ENCODE data around the gene DDX50. TPM values are rescaled to one million over a fixed set of nuclear protein-coding genes. Genes with fewer than 3 reads are reported as not detected.

DDX50 gene
- total and polyA plus RNA-seq, 2 donors (not counting 3 experiments of a cell fraction or from before 2014, with no cell fraction given) = 14.8 to 28.2 TPM

DNA sequence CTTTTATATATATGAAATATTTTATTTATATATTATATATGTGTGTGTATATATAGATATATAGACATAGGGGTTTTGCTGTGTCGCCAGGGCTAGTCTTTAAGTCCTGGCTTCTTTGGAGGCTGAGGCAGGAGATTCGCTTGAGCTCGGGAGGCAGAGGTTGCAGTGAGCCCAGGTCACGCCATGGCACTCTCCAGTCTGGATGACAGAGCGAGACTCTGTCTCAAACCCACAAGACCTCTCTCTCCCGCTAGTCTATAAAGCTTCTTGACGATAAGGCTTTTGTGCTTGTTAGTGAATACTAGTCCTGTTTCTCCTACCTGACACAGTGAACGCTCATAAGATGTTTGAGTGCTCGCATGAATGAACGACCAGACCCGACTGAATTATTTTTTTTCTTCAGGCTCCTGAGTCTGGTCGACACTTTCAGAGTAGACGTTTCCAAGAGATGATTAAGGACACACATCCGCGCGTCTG lies 54.3 kb downstream of the DDX50 start:
- peaks cover 20% of the 10 kb centered on the region for H3K4me1 ChIP-seq (ENCODE audit: control insufficient read depth, extremely low read depth, insufficient read depth, low read length)
- peaks cover 43% of the 10 kb centered on the region for H3K79me2 ChIP-seq (ENCODE audit: control insufficient read depth, insufficient read depth, low read length)
- H3K9me1 ChIP-seq (replicated peaks; ENCODE audit: control insufficient read depth, extremely low read depth, insufficient read depth, low read length) = no peaks in the 10 kb centered on the region
- H3K27ac ChIP-seq (ENCODE audit: insufficient read depth, low read depth, low read length) = peak overlapping the region; percentile 69
- DNase-seq (ENCODE audit: low read depth, low spot score) (no peak), FAIRE-seq (no peak)
- BruUV-seq (replicated peaks) = no TSS peak
- peaks cover 8% of the 10 kb centered on the region for H4K20me1 ChIP-seq (replicated peaks; ENCODE audit: control insufficient read depth, extremely low read depth, insufficient read depth, low read length)
- POLR2A ChIA-PET = interaction anchor here (0.9 kb wide), 1 partner anchor 14 kb away, joined by 3 read pairs; no protein-coding TSS in a partner anchor
- H3K9ac ChIP-seq (replicated peaks; ENCODE audit: extremely low read depth, insufficient read depth, low read length) = peak overlapping the region; percentile 84
- TF ChIP-seq, protein P1, sequence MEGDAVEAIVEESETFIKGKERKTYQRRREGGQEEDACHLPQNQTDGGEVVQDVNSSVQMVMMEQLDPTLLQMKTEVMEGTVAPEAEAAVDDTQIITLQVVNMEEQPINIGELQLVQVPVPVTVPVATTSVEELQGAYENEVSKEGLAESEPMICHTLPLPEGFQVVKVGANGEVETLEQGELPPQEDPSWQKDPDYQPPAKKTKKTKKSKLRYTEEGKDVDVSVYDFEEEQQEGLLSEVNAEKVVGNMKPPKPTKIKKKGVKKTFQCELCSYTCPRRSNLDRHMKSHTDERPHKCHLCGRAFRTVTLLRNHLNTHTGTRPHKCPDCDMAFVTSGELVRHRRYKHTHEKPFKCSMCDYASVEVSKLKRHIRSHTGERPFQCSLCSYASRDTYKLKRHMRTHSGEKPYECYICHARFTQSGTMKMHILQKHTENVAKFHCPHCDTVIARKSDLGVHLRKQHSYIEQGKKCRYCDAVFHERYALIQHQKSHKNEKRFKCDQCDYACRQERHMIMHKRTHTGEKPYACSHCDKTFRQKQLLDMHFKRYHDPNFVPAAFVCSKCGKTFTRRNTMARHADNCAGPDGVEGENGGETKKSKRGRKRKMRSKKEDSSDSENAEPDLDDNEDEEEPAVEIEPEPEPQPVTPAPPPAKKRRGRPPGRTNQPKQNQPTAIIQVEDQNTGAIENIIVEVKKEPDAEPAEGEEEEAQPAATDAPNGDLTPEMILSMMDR (IDR thresholded peaks at IDR 0.05; ENCODE audit: extremely low read depth in 1 of 2, insufficient read depth in 1 of 2, low read depth in 1 of 2, low read length in 2 of 2) = no peak
- TF ChIP-seq MYC (IDR thresholded peaks at IDR 0.05; ENCODE audit: low read depth, low read length) = no peak
- no peak for TF ChIP-seq FOS (IDR thresholded peaks at IDR 0.05; ENCODE audit: borderline replicate concordance, insufficient read depth, low read length)
- TF ChIP-seq, protein P2, sequence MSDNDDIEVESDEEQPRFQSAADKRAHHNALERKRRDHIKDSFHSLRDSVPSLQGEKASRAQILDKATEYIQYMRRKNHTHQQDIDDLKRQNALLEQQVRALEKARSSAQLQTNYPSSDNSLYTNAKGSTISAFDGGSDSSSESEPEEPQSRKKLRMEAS (IDR thresholded peaks at IDR 0.05; ENCODE audit: insufficient read depth, insufficient read length) = no peak
- no peak for TF ChIP-seq EZH2 (IDR thresholded peaks at IDR 0.05; ENCODE audit: borderline replicate concordance, low read depth, low read length, severe bottlenecking)
- no peak for TF ChIP-seq JUN (IDR thresholded peaks at IDR 0.05; ENCODE audit: borderline replicate concordance, insufficient read depth, insufficient read length, low read depth)
- TF ChIP-seq POLR2A (IDR thresholded peaks at IDR 0.05; ENCODE audit: low read depth, low read length) = no peak
- TF ChIP-seq GATA2 (IDR thresholded peaks at IDR 0.05; ENCODE audit: insufficient read depth, insufficient read length, low read depth, low read length) = no peak
- TF ChIP-seq POLR2AphosphoS5 (IDR thresholded peaks at IDR 0.05; ENCODE audit: insufficient read depth, low read depth, low read length) = no peak
- CTCF ChIA-PET = interaction anchor here (1.2 to 1.6 kb wide), 7 partner anchors 30 to 458 kb away, joined by 3 to 6 read pairs (median 4); partner anchors contain the start of gene DDX50
- no peaks in the 10 kb centered on the region for H3K9me3 ChIP-seq (replicated peaks; ENCODE audit: control insufficient read depth, insufficient read depth, low read length)
- peak overlapping the region; percentile 79 for H3K4me2 ChIP-seq (ENCODE audit: insufficient read depth, low read length)
- H3K36me3 ChIP-seq (ENCODE audit: control insufficient read depth in 2 of 2, extremely low read depth in 1 of 2, insufficient read depth in 2 of 2, low read length in 2 of 2) = peaks cover 3 to 5% of the 10 kb centered on the region in 2 experiments
- H2AFZ ChIP-seq (ENCODE audit: low read depth, low read length) = peak overlapping the region; percentile 61
- intact Hi-C loops (cut with micrococcal nuclease) = no loop called here
- dilution Hi-C loops (cut with MboI; ENCODE audit: extremely low pct_ligation_motif_present, low sequenced_read_pairs) = no loop called here
- H3K4me3 ChIP-seq (replicated peaks in 1 of 3; ENCODE audit: insufficient read depth in 1 of 3, low read depth in 1 of 3, low read length in 3 of 3) = peak overlapping the region; percentile 40 to 98 (median 80)
- H3K27me3 ChIP-seq (ENCODE audit: control insufficient read depth in 2 of 2, insufficient read depth in 2 of 2, low read length in 2 of 2) = no peaks in the 10 kb centered on the region
